ENCODE results near the gene MAN1C1. TPM values are rescaled to one million over a fixed set of nuclear protein-coding genes. Genes with fewer than 3 reads are reported as not detected.

Gene MAN1C1
- total RNA-seq, 1 experiment from 2014 or later: 0.11 TPM

DNA sequence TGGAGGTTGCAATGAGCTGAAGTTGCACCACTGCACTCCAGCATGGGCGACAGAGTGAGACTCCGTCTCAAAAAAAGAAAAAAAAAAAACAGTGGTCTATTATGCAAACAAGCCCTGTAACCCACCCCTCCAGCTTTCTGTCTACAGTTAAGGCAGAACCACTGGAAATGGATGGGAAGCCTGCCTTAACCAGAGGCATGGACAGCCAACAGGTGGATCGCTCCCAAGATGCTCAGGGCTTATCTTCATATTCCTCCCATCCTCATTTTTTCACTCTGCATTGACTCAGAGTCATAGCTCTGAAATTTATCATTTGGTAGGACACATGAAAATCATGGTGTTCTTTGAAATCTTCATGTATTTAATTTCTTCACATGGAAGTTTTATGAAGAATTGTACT lies 211.9 kb downstream of the MAN1C1 start:
- intact Hi-C loops (cut with micrococcal nuclease): no loop called here
- Histone ChIP-seq H3K79me2 (ENCODE audit: low read length) (peaks cover 27% of the 10 kb centered on the region), H2AFZ (ENCODE audit: low read length) (no peak overlapping the region), H3K4me1 (ENCODE audit: insufficient read depth, low read length) (no peaks in the 10 kb centered on the region), H3K9me2 (replicated peaks; ENCODE audit: low read length) (no peaks in the 10 kb centered on the region), H4K20me1 (ENCODE audit: low read length) (no peaks in the 10 kb centered on the region), H3F3A (ENCODE audit: low read length, unreplicated experiment) (no peaks in the 10 kb centered on the region), H3K4me3 (ENCODE audit: low read length) (no peak overlapping the region), H3K27me3 (ENCODE audit: low read length) (no peaks in the 10 kb centered on the region), H3K4me2 (ENCODE audit: low read length) (no peak overlapping the region), H3K27ac (ENCODE audit: low read length) (no peak overlapping the region), H3K9me3 (ENCODE audit: low read length) (no peaks in the 10 kb centered on the region), H3K36me3 (ENCODE audit: low read depth, low read length) (peaks cover 59% of the 10 kb centered on the region; the same call in 1 of the 2 replicates), H3K9ac (ENCODE audit: low read length) (no peak overlapping the region)
- ChIA-PET POLR2A (ENCODE audit: unreplicated experiment) (no interaction called here), CTCF (interaction anchor here (0.7 kb wide), 1 partner anchor 626 kb away, joined by 5 read pairs; no protein-coding TSS in a partner anchor)
- no peak for DNase-seq
- no TSS peak for BruUV-seq (replicated peaks)
- ATAC-seq: no peak
- TF ChIP-seq, protein P1, sequence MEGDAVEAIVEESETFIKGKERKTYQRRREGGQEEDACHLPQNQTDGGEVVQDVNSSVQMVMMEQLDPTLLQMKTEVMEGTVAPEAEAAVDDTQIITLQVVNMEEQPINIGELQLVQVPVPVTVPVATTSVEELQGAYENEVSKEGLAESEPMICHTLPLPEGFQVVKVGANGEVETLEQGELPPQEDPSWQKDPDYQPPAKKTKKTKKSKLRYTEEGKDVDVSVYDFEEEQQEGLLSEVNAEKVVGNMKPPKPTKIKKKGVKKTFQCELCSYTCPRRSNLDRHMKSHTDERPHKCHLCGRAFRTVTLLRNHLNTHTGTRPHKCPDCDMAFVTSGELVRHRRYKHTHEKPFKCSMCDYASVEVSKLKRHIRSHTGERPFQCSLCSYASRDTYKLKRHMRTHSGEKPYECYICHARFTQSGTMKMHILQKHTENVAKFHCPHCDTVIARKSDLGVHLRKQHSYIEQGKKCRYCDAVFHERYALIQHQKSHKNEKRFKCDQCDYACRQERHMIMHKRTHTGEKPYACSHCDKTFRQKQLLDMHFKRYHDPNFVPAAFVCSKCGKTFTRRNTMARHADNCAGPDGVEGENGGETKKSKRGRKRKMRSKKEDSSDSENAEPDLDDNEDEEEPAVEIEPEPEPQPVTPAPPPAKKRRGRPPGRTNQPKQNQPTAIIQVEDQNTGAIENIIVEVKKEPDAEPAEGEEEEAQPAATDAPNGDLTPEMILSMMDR (conservative IDR thresholded peaks at IDR 0.05; ENCODE audit: low read depth, low read length): no peak
- TF ChIP-seq EZH2phosphoT487 (IDR thresholded peaks at IDR 0.05; ENCODE audit: borderline replicate concordance, low read length): no peak
- no peak for TF ChIP-seq EZH2 (IDR thresholded peaks at IDR 0.05; ENCODE audit: low read length, unreplicated experiment)

DNA sequence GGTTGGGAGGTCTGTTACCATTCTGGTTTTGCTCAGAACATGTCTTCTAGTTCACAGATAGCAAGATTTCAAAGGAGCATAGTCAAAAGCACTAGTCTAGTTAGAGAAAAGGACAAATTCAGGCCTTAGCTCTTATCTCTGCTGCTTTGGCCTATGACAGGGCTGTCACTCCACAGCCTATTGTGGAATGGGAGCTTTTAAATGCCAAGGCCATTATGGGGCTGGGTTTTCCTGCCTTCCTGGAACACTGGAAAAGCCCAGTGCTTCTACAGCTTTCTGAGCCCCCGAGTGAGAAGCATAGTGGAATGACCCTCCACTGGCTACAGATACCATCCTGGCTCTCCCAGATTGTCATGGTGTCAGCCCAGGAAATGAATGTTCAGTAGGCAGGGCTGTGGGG lies 212.5 kb downstream of the MAN1C1 start:
- H3K79me2 ChIP-seq (ENCODE audit: low read length): peaks cover 29% of the 10 kb centered on the region
- H3K4me1 ChIP-seq (ENCODE audit: insufficient read depth, low read length): no peaks in the 10 kb centered on the region
- TF ChIP-seq, protein P1 (conservative IDR thresholded peaks at IDR 0.05; ENCODE audit: low read depth, low read length): no peak
- TF ChIP-seq EZH2phosphoT487 (IDR thresholded peaks at IDR 0.05; ENCODE audit: borderline replicate concordance, low read length): no peak
- TF ChIP-seq EZH2 (IDR thresholded peaks at IDR 0.05; ENCODE audit: low read length, unreplicated experiment): no peak
- intact Hi-C loops (cut with micrococcal nuclease): no loop called here
- peaks cover 64% of the 10 kb centered on the region; the same call in 1 of the 2 replicates for H3K36me3 ChIP-seq (ENCODE audit: low read depth, low read length)
- H3K27ac ChIP-seq (ENCODE audit: low read length): no peak overlapping the region
- H3K9me2 ChIP-seq (replicated peaks; ENCODE audit: low read length): no peaks in the 10 kb centered on the region
- BruUV-seq (replicated peaks): no TSS peak
- H3K9me3 ChIP-seq (ENCODE audit: low read length): no peaks in the 10 kb centered on the region
- POLR2A ChIA-PET (ENCODE audit: unreplicated experiment): no interaction called here
- H3K9ac ChIP-seq (ENCODE audit: low read length): no peak overlapping the region
- DNase-seq (no peak), ATAC-seq (no peak)
- no peak overlapping the region for H3K4me2 ChIP-seq (ENCODE audit: low read length)
- no peaks in the 10 kb centered on the region for H3K27me3 ChIP-seq (ENCODE audit: low read length)
- CTCF ChIA-PET: no interaction called here
- H2AFZ ChIP-seq (ENCODE audit: low read length): no peak overlapping the region
- no peaks in the 10 kb centered on the region for H4K20me1 ChIP-seq (ENCODE audit: low read length)
- no peaks in the 10 kb centered on the region for H3F3A ChIP-seq (ENCODE audit: low read length, unreplicated experiment)
- H3K4me3 ChIP-seq (ENCODE audit: low read length): no peak overlapping the region

DNA sequence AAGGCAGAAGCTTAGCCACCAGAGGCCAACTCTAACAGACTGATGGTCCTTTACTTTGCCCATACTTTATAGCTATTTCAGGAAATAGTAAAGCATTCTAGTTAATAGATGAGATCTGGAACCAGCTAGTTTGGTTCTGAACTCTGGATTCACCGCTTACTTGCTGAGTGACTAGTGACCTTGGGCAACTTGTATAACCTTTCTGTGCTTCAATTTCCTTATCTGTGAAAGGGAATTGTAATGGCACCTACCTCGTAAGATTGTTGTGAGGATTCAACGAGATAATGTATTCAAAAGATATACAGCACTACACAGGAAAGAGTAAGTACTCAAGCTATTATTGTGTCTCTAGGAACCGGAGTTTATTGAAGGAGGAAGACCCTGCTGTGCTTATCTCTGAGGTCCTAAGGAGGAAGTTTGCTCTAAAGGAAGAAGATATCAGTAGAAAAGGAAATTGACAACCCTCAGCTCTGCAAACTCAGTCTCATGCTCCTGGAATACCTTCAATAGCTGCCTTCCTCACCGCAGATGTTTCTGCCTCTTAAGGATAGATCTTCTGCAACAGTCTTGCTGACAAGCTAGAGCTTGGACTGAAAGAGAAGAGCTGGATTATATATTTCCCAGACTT lies 215.1 kb downstream of the MAN1C1 start:
- H3F3A ChIP-seq (ENCODE audit: low read length, unreplicated experiment): no peaks in the 10 kb centered on the region
- no peaks in the 10 kb centered on the region for H3K27me3 ChIP-seq (ENCODE audit: low read length)
- H3K36me3 ChIP-seq (ENCODE audit: low read depth, low read length): peaks cover 76% of the 10 kb centered on the region
- ChIA-PET CTCF (no interaction called here), POLR2A (ENCODE audit: unreplicated experiment) (no interaction called here)
- H4K20me1 ChIP-seq (ENCODE audit: low read length): no peaks in the 10 kb centered on the region
- H3K4me1 ChIP-seq (ENCODE audit: insufficient read depth, low read length): no peaks in the 10 kb centered on the region
- DNase-seq (no peak), ATAC-seq (no peak)
- BruUV-seq (replicated peaks): no TSS peak
- H3K9me2 ChIP-seq (replicated peaks; ENCODE audit: low read length): no peaks in the 10 kb centered on the region
- no peaks in the 10 kb centered on the region for H3K9me3 ChIP-seq (ENCODE audit: low read length)
- no peak overlapping the region for H3K27ac ChIP-seq (ENCODE audit: low read length)
- H3K9ac ChIP-seq (ENCODE audit: low read length): no peak overlapping the region
- peaks cover 45% of the 10 kb centered on the region for H3K79me2 ChIP-seq (ENCODE audit: low read length)
- H3K4me2 ChIP-seq (ENCODE audit: low read length): no peak overlapping the region
- TF ChIP-seq, protein P1 (conservative IDR thresholded peaks at IDR 0.05; ENCODE audit: low read depth, low read length): no peak
- TF ChIP-seq EZH2 (IDR thresholded peaks at IDR 0.05; ENCODE audit: low read length, unreplicated experiment) (no peak), EZH2phosphoT487 (IDR thresholded peaks at IDR 0.05; ENCODE audit: borderline replicate concordance, low read length) (no peak)
- no peak overlapping the region for H3K4me3 ChIP-seq (ENCODE audit: low read length)
- intact Hi-C loops (cut with micrococcal nuclease): no loop called here
- H2AFZ ChIP-seq (ENCODE audit: low read length): no peak overlapping the region
